OCI-LY1 (cell line): ENCODE results near the gene RALGPS2.

Experiments
- CTCF ChIP-seq: fragments of 200-600 bp; sonication (generic), shearing (Covaris generic); IDR thresholded peaks from 2 replicates; pipeline ENCODE4 v1.5.1; 2017; ENCODE audit warnings: mild to moderate bottlenecking, antibody characterized with exemption, low read length, moderate library complexity, mixed read lengths
- EZH2 ChIP-seq: fragments of 200-600 bp; sonication (generic), shearing (Covaris generic); IDR thresholded peaks from 2 replicates; pipeline ENCODE4 v1.8.0; 2017; ENCODE audit warnings: borderline replicate concordance, mixed run types, mild to moderate bottlenecking, antibody characterized with exemption, low read length, moderate library complexity, mixed read lengths

GRCh38 chr1:178862864-178863263, 137.8 kb downstream of the RALGPS2 start:
- TF ChIP-seq CTCF, result no peak
- TF ChIP-seq EZH2, result no peak
